A673 (cell line): Measurements from ENCODE around the gene MEGF6. TPM values are rescaled to one million over a fixed set of nuclear protein-coding genes. Genes with fewer than 3 reads are reported as not detected.

Experiments used
- BruUV-seq: library from RNA; stranded (reverse); fragments of 400-500 nt; replicated peaks from 2 replicates; lab custom pipeline; 2021; lab: Mats Ljungman, UMichigan
- CTCF ChIA-PET: fragments of 300-600 bp; sonication (Branson Sonifier 250); formaldehyde crosslinking; loops from one replicate; lab custom pipeline; 2022; ENCODE audit warnings: antibody characterized with exemption; lab: Charles Lee
- POLR2A ChIA-PET: fragments of 300-600 bp; sonication (Branson Sonifier 250); formaldehyde crosslinking; loops from one replicate; lab custom pipeline; 2022; ENCODE audit warnings: antibody characterized with exemption; ENCODE audit not compliant: low non-redundant PET; lab: Charles Lee
- DNase-seq: peaks from one replicate; pipeline ENCODE4 v3.0.0-alpha.2; 2015; ENCODE audit warnings: low spot score
- H3K27ac ChIP-seq: fragments of 200-600 bp; sonication (generic); 2 replicates; pipeline ENCODE4 v1.5.1; 2016; ENCODE audit warnings: mixed run types, low read depth, mild to moderate bottlenecking, mixed read lengths, antibody characterized with exemption, low read length; ENCODE audit not compliant: poor library complexity, severe bottlenecking
- H3K27me3 ChIP-seq: fragments of 200-600 bp; sonication (generic); replicated peaks from 2 replicates; pipeline ENCODE4 v1.6.1; 2017; ENCODE audit warnings: mixed run types, low read depth, mild to moderate bottlenecking, mixed read lengths, antibody characterized with exemption, low read length; ENCODE audit not compliant: insufficient read depth, poor library complexity
- H3K36me3 ChIP-seq: fragments of 200-600 bp; sonication (generic); 2 replicates; pipeline ENCODE4 v1.6.1; 2016; ENCODE audit warnings: mixed run types, mild to moderate bottlenecking, mixed read lengths, antibody characterized with exemption, low read length; ENCODE audit not compliant: insufficient read depth, poor library complexity, severe bottlenecking
- H3K4me1 ChIP-seq: fragments of 200-600 bp; sonication (generic); 2 replicates; pipeline ENCODE4 v1.6.1; 2017; ENCODE audit warnings: mixed run types, mild to moderate bottlenecking, mixed read lengths, antibody characterized with exemption, low read length; ENCODE audit not compliant: insufficient read depth, poor library complexity, severe bottlenecking
- H3K4me3 ChIP-seq: fragments of 200-600 bp; sonication (generic); 2 replicates; pipeline ENCODE4 v1.5.1; 2016; ENCODE audit warnings: low read depth, mixed run types, mild to moderate bottlenecking, mixed read lengths, low read length; ENCODE audit not compliant: poor library complexity, severe bottlenecking
- H3K9me3 ChIP-seq: fragments of 200-600 bp; sonication (generic); 2 replicates; pipeline ENCODE4 v1.6.1; 2016; ENCODE audit warnings: mixed run types, low read depth, mild to moderate bottlenecking, mixed read lengths, antibody characterized with exemption, low read length; ENCODE audit not compliant: poor library complexity, severe bottlenecking
- CTCF ChIP-seq: fragments of 300-800, 200-600 bp; sonication (generic); conservative IDR thresholded peaks from 2 replicates; pipeline ENCODE4 v1.5.1; 2017; ENCODE audit warnings: low read depth, mild to moderate bottlenecking, antibody characterized with exemption, low read length, moderate library complexity, mixed read lengths
- EZH2 ChIP-seq: fragments of 200-600 bp; sonication (generic); IDR thresholded peaks from 2 replicates; pipeline ENCODE4 v1.6.1; 2017; ENCODE audit warnings: borderline replicate concordance, low read depth, mild to moderate bottlenecking, mixed read lengths, antibody characterized with exemption, low read length; ENCODE audit not compliant: poor library complexity, severe bottlenecking
- intact Hi-C: fragments of 100-400 bp; cut with micrococcal nuclease; formaldehyde crosslinking; loops from one replicate; pipeline ENCODE4 v1.10.0; 2022; ENCODE audit not compliant: unreplicated experiment
- total RNA-seq: library from RNA; stranded (reverse); gene quantifications from 2 replicates; pipeline ENCODE4 v1.2.3, GENCODE V29; 2021

Gene MEGF6
- total RNA-seq, 1 experiment from 2014 or later, result 2.8 TPM

- Histone ChIP-seq H3K27ac (no peak overlapping the region), H3K27me3 (no peaks in the 10 kb centered on the region), H3K36me3 (no peaks in the 10 kb centered on the region), H3K9me3 (no peaks in the 10 kb centered on the region), H3K4me3 (no peak overlapping the region), H3K4me1 (no peaks in the 10 kb centered on the region)
- intact Hi-C loops, result no loop called here
- CTCF ChIA-PET, result interaction anchor here (3.3 kb wide), 1 partner anchor 29 kb away, joined by 15 read pairs; no protein-coding TSS in a partner anchor
- BruUV-seq, result no TSS peak
- POLR2A ChIA-PET, result no interaction called here
- DNase-seq, result no peak
- TF ChIP-seq CTCF (no peak), EZH2 (no peak)
Measured at GRCh38 chr1:3481836-3482375, 129.4 kb downstream of the MEGF6 start.

- no peak for TF ChIP-seq CTCF
- no peak for TF ChIP-seq EZH2
- no peaks in the 10 kb centered on the region for H3K9me3 ChIP-seq
- intact Hi-C loops, result no loop called here
- no peaks in the 10 kb centered on the region for H3K36me3 ChIP-seq
- no peak overlapping the region for H3K4me3 ChIP-seq
- ChIA-PET CTCF (interaction anchor here (3.3 kb wide), 1 partner anchor 28 kb away, joined by 15 read pairs; no protein-coding TSS in a partner anchor), POLR2A (no interaction called here)
- BruUV-seq, result no TSS peak
- no peak for DNase-seq
- no peak overlapping the region for H3K27ac ChIP-seq
- no peaks in the 10 kb centered on the region for H3K27me3 ChIP-seq
- H3K4me1 ChIP-seq, result no peaks in the 10 kb centered on the region
Measured at GRCh38 chr1:3481046-3481445, 130.3 kb downstream of the MEGF6 start.

GRCh38 chr1:3480369-3480719 is 131.0 kb downstream of the MEGF6 start:
- CTCF ChIA-PET, result interaction anchor here (3.3 kb wide), 1 partner anchor 27 kb away, joined by 15 read pairs; no protein-coding TSS in a partner anchor
- POLR2A ChIA-PET, result no interaction called here

More at GRCh38 chr1:3480369-3480719, 131.0 kb downstream of the MEGF6 start:
- TF ChIP-seq CTCF (no peak), EZH2 (no peak)
- no peak for DNase-seq
- Histone ChIP-seq H3K27ac (no peak overlapping the region), H3K27me3 (no peaks in the 10 kb centered on the region), H3K9me3 (no peaks in the 10 kb centered on the region), H3K4me1 (no peaks in the 10 kb centered on the region), H3K4me3 (no peak overlapping the region), H3K36me3 (no peaks in the 10 kb centered on the region)
- BruUV-seq, result no TSS peak
- intact Hi-C loops, result no loop called here
